ENCODE measurements around the gene GPX1.
"Not testable (repeated sequence)": the region's sequence is repeated elsewhere in the genome, so short reads cannot be mapped to it uniquely, and the experiment has no call there.

GPX1 gene

GRCh38 chr3:49357443-49358216 lies 523 bp downstream of the GPX1 start:
- DNase-seq = peak; percentile 54 to 63

- DNase-seq = not testable (repeated sequence)
These were observed 1.1 kb downstream of the GPX1 start for GRCh38 chr3:49357095-49357442.

- DNase-seq = no peak
These were observed 5.2 kb downstream of the GPX1 start for GRCh38 chr3:49352890-49353421.

- DNase-seq = no peak
These were observed 5.9 kb downstream of the GPX1 start for GRCh38 chr3:49352281-49352680.

- DNase-seq = no peak
These were observed 6.6 kb downstream of the GPX1 start for GRCh38 chr3:49351521-49352011.

- DNase-seq = no peak
These were observed 8.6 kb downstream of the GPX1 start for GRCh38 chr3:49349348-49350114.

GRCh38 chr3:49348361-49348760 lies 9.8 kb downstream of the GPX1 start:
- DNase-seq = not testable (repeated sequence)

GRCh38 chr3:49346797-49347251 lies 11.3 kb downstream of the GPX1 start:
- no peak for DNase-seq

GRCh38 chr3:49343163-49343562 lies 15.0 kb downstream of the GPX1 start:
- DNase-seq = no peak

GRCh38 chr3:49341996-49342395 lies 16.2 kb downstream of the GPX1 start:
- DNase-seq = no peak

GRCh38 chr3:49339941-49340800 lies 18.0 kb downstream of the GPX1 start, which contains the start of gene USP4:
TSS of gene USP4 (minus strand) at chr3:49340053. CDS start at chr3:49340024, 29 bp downstream.
- DNase-seq = peak; percentile 93 to 94

GRCh38 chr3:49339581-49339940 lies 18.6 kb downstream of the GPX1 start:
- peak; percentile 38 to 43 for DNase-seq

- no peak for DNase-seq
These were observed 24.1 kb downstream of the GPX1 start for GRCh38 chr3:49333916-49334633.

- no peak for DNase-seq
These were observed 25.1 kb downstream of the GPX1 start for GRCh38 chr3:49333091-49333490.

GRCh38 chr3:49329186-49329585 lies 29.0 kb downstream of the GPX1 start:
- no peak for DNase-seq

- DNase-seq = not testable (repeated sequence)
These were observed 29.8 kb downstream of the GPX1 start for GRCh38 chr3:49328350-49328749.

GRCh38 chr3:49327485-49327884 lies 30.7 kb downstream of the GPX1 start:
- no peak for DNase-seq

GRCh38 chr3:49324768-49325167 lies 33.4 kb downstream of the GPX1 start:
- no peak for DNase-seq

GRCh38 chr3:49316696-49317457 lies 41.3 kb downstream of the GPX1 start:
- DNase-seq = no peak

- no peak for DNase-seq
These were observed 44.1 kb downstream of the GPX1 start for GRCh38 chr3:49313896-49314688.

Measured in activated CD4-positive, alpha-beta T cell treated with anti-CD3 and anti-CD28 coated beads, Interleukin-2, amount 50 U/mL, for 48 hours (primary cell).